Measurements from ENCODE around the gene ZNHIT3. TPM values are rescaled to one million over a fixed set of nuclear protein-coding genes. Genes with fewer than 3 reads are reported as not detected.

The ZNHIT3 gene
- total RNA-seq, 2 donors from 2014 or later = 13.8 to 27.1 TPM

GRCh38 chr17:36544307-36545076, 58.0 kb downstream of the ZNHIT3 start, which contains the start of gene GGNBP2:
GGNBP2 (plus strand) TSS chr17:36544919; CDS start chr17:36545725, 806 bp downstream.
- H3K4me3 ChIP-seq = peak within 1 kb of the TSS; percentile 100
- DNase-seq (ENCODE audit: low spot score) (peak; percentile 60), ATAC-seq (ENCODE audit: insufficient number of reproducible peaks, low FRiP score, low read depth) (peak; percentile 85)
- H3K27me3 ChIP-seq (replicated peaks; ENCODE audit: insufficient read depth) = no peaks in the 10 kb centered on the region
- H3K36me3 ChIP-seq = no peaks in the 10 kb centered on the region
- peaks cover 32 to 46% of the 10 kb centered on the region in 2 donors for H3K4me1 ChIP-seq (ENCODE audit: control insufficient read depth in 1 of 2, low read depth in 2 of 2)
- H3K27ac ChIP-seq = peak within 1 kb of the TSS; percentile 99 to 100
- TF ChIP-seq CTCF (IDR thresholded peaks at IDR 0.05) = no peak
- H3K9me3 ChIP-seq = no peaks in the 10 kb centered on the region

GRCh38 chr17:36545077-36545464, 58.6 kb downstream of the ZNHIT3 start:
- Histone ChIP-seq H3K27me3 (replicated peaks; ENCODE audit: insufficient read depth) (no peaks in the 10 kb centered on the region), H3K4me3 (peak overlapping the region; percentile 100), H3K9me3 (no peaks in the 10 kb centered on the region), H3K4me1 (ENCODE audit: control insufficient read depth in 1 of 2, low read depth in 2 of 2) (peaks cover 32 to 52% of the 10 kb centered on the region in 2 donors), H3K36me3 (no peaks in the 10 kb centered on the region), H3K27ac (peak overlapping the region; percentile 99 to 100)
- ATAC-seq (ENCODE audit: insufficient number of reproducible peaks, low FRiP score, low read depth) = no peak
- peak; percentile 6 for DNase-seq (ENCODE audit: low spot score)
- TF ChIP-seq CTCF (IDR thresholded peaks at IDR 0.05) = no peak

Other genes starting within 250 kb of the ZNHIT3 start
- under 1 TPM in 1 of 2 donors, not detected in 1; 0.63 TPM for gene TBC1D3I, start 222.1 kb upstream of the ZNHIT3 start, total RNA-seq
- not detected for gene TBC1D3G, start 162.8 kb upstream of the ZNHIT3 start, total RNA-seq
- gene TBC1D3H, start 98.2 kb upstream of the ZNHIT3 start, total RNA-seq = under 1 TPM in 1 of 2 donors, not detected in 1; 0.27 TPM
- gene MYO19, start 48.2 kb downstream of the ZNHIT3 start, total RNA-seq = 10 to 100 TPM; 43.9 to 66.7 TPM
- 10 to 100 TPM in 1 of 2 donors, 1 to 10 TPM in 1; 1.8 to 10.7 TPM for gene PIGW, start 48.3 kb downstream of the ZNHIT3 start, total RNA-seq
- gene GGNBP2, start 58.2 kb downstream of the ZNHIT3 start, total RNA-seq = 10 to 100 TPM; 57.3 to 69.8 TPM
- gene DHRS11, start 105.2 kb downstream of the ZNHIT3 start, total RNA-seq = 10 to 100 TPM; 10.1 to 17.3 TPM
- 1 to 10 TPM; 3.8 to 3.9 TPM for gene MRM1, start 114.9 kb downstream of the ZNHIT3 start, total RNA-seq

Data from thoracic aorta (tissue), 2 donors.